ENCODE results near the gene APOL2. TPM values are rescaled to one million over a fixed set of nuclear protein-coding genes. Genes with fewer than 3 reads are reported as not detected.
A peak's percentile ranks its signal among the peaks of the same experiment; 100 is the strongest.

APOL2 gene
- total and polyA plus RNA-seq, 10 of the 15 experiments (the other 5 are each of a cell fraction or from before 2014, with no cell fraction given): 4.4 to 39.9 (median 25.0) TPM

GRCh38 chr22:36180038-36180880, 59.1 kb downstream of the APOL2 start:
- H3K79me2 ChIP-seq (ENCODE audit: control insufficient read depth, insufficient read depth, low read length): no peaks in the 10 kb centered on the region
- CTCF ChIA-PET: interaction anchor here (0.6 to 7.4 kb wide), 21 partner anchors 9 to 249 kb away, joined by 3 to 150 read pairs (median 5); partner anchors contain the start of genes APOL2 and APOL3
- SMC1A ChIA-PET (ENCODE audit: uncharacterized antibody, unreplicated experiment): interaction anchor here (0.7 to 11.2 kb wide), 11 partner anchors 19 to 249 kb away, joined by 3 to 154 read pairs (median 3); partner anchors contain the start of genes APOL3 and APOL4
- intact Hi-C loops (cut with micrococcal nuclease; ENCODE audit: unreplicated experiment): loop anchor here (1.0 kb wide), 1 partner anchor 35 kb away; no protein-coding TSS in a partner anchor
- H3K4me3 ChIP-seq: no peak overlapping the region
- POLR2A ChIA-PET: no interaction called here
- H3K36me3 ChIP-seq (ENCODE audit: control insufficient read depth in 2 of 2, insufficient read depth in 2 of 2, low read length in 1 of 2): no peaks in the 10 kb centered on the region
- no peaks in the 10 kb centered on the region for H3K9me3 ChIP-seq (replicated peaks; ENCODE audit: control insufficient read depth, insufficient read depth, low read length)
- H4K20me1 ChIP-seq (ENCODE audit: control insufficient read depth, insufficient read depth): no peaks in the 10 kb centered on the region
- ATAC-seq (peak; percentile 100), DNase-seq (ENCODE audit: low read depth, low spot score) (no peak), FAIRE-seq (peak; percentile 93)
- H3K4me1 ChIP-seq (ENCODE audit: control insufficient read depth, insufficient read depth, low read length): no peaks in the 10 kb centered on the region
- no peak overlapping the region for H3K9ac ChIP-seq (ENCODE audit: control insufficient read depth, insufficient read depth, low read length)
- WGBS (ENCODE audit: insufficient coverage, insufficient replicate concordance, low lambda C conversion rate, missing lambda C conversion rate): 38% methylated on average over 22 of the region's 22 CpGs
- TF ChIP-seq NBN (IDR thresholded peaks at IDR 0.05) (no peak), RAD21 (IDR thresholded peaks at IDR 0.05; ENCODE audit: insufficient read depth, low read depth, low read length) (peak; percentile 86), YBX1 (IDR thresholded peaks at IDR 0.05) (no peak), CTCF (IDR thresholded peaks at IDR 0.05 in 2 of 3, conservative IDR thresholded peaks at IDR 0.05 in 1 of 3; ENCODE audit: control insufficient read depth in 2 of 3, extremely low read depth in 1 of 3, insufficient read depth in 1 of 3, low read depth in 3 of 3, low read length in 3 of 3) (peak; percentile 90 to 91 (median 91)), YY1 (IDR thresholded peaks at IDR 0.05; ENCODE audit: low read depth, low read length) (peak; percentile 81), SMC3 (IDR thresholded peaks at IDR 0.05; ENCODE audit: borderline replicate concordance, low read length) (peak; percentile 94)
- no TSS peak for BruUV-seq (replicated peaks)
- no peak overlapping the region for H3K27ac ChIP-seq (ENCODE audit: control insufficient read depth, insufficient read depth)
- RAD21 ChIA-PET (ENCODE audit: unreplicated experiment): interaction anchor here (1.4 to 5.0 kb wide), 6 partner anchors 19 to 327 kb away, joined by 3 to 71 read pairs (median 8); partner anchors contain the start of genes APOL3 and FOXRED2
- in situ Hi-C loops (cut with MboI): loop anchor here (5.0 kb wide), 1 partner anchor 38 kb away; no protein-coding TSS in a partner anchor
- no peak overlapping the region for H3K4me2 ChIP-seq (ENCODE audit: control insufficient read depth, insufficient read depth)
- H3K27me3 ChIP-seq (replicated peaks in 1 of 2; ENCODE audit: control insufficient read depth in 2 of 2, insufficient read depth in 2 of 2, low read length in 1 of 2): no peaks in the 10 kb centered on the region
- peak overlapping the region; percentile 24; the same call in 1 of the 2 replicates for H2AFZ ChIP-seq (ENCODE audit: control insufficient read depth, low read depth, low read length)
